ENCODE measurements around the gene S1PR2. TPM values are rescaled to one million over a fixed set of nuclear protein-coding genes. Genes with fewer than 3 reads are reported as not detected.

S1PR2 gene
- total RNA-seq, 4 donors from 2014 or later: 0.80 to 7.1 (median 3.5) TPM

DNA sequence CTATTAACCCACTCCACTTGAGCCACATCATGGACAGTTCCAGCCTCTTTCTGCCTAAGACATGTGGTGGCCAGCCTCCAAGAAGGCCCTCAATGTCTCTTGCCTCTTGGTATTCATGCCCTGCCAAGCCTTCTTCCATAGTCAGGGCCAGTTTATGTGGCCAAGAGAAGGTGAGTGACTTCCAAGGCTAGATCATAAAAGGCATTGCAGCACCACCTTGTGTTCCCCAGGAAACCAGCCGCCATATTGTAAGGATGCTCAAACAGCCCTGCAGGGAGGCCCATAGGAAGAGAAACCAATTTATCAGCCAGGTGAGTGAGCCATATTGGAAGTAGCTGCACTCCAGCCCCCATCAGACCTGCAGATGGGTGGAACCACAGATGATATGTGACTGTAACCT lies 24.1 kb downstream of the S1PR2 start:
- in situ Hi-C loops (cut with MboI; ENCODE audit: low pct_ligation_motif_present in 1 of 4, low pct_unique_long_range_greater_than_20kb in 1 of 4, low sequenced_read_pairs in 3 of 4): no loop called here
- Histone ChIP-seq H3K27ac (no peak overlapping the region), H3K4me3 (no peak overlapping the region), H3K27me3 (no peaks in the 10 kb centered on the region), H3K9me3 (no peaks in the 10 kb centered on the region), H3K4me1 (no peaks in the 10 kb centered on the region), H3K36me3 (no peaks in the 10 kb centered on the region)
- 100% methylated on average over 1 of the region's 1 CpG; no CpG with 5 or more reads in 1 of the 2 donors for WGBS, 2 donors (ENCODE audit: low coverage in 1 of 2)
- intact Hi-C loops (cut with DNase I; ENCODE audit: low total_unique reads): no loop called here
- DNase-seq: no peak
- TF ChIP-seq, protein P1, sequence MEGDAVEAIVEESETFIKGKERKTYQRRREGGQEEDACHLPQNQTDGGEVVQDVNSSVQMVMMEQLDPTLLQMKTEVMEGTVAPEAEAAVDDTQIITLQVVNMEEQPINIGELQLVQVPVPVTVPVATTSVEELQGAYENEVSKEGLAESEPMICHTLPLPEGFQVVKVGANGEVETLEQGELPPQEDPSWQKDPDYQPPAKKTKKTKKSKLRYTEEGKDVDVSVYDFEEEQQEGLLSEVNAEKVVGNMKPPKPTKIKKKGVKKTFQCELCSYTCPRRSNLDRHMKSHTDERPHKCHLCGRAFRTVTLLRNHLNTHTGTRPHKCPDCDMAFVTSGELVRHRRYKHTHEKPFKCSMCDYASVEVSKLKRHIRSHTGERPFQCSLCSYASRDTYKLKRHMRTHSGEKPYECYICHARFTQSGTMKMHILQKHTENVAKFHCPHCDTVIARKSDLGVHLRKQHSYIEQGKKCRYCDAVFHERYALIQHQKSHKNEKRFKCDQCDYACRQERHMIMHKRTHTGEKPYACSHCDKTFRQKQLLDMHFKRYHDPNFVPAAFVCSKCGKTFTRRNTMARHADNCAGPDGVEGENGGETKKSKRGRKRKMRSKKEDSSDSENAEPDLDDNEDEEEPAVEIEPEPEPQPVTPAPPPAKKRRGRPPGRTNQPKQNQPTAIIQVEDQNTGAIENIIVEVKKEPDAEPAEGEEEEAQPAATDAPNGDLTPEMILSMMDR (IDR thresholded peaks at IDR 0.05): no peak
- no peak for TF ChIP-seq POLR2AphosphoS5 (IDR thresholded peaks at IDR 0.05)
- TF ChIP-seq EP300 (IDR thresholded peaks at IDR 0.05; ENCODE audit: low read depth): no peak
- no peak for TF ChIP-seq POLR2A (IDR thresholded peaks at IDR 0.05)

DNA sequence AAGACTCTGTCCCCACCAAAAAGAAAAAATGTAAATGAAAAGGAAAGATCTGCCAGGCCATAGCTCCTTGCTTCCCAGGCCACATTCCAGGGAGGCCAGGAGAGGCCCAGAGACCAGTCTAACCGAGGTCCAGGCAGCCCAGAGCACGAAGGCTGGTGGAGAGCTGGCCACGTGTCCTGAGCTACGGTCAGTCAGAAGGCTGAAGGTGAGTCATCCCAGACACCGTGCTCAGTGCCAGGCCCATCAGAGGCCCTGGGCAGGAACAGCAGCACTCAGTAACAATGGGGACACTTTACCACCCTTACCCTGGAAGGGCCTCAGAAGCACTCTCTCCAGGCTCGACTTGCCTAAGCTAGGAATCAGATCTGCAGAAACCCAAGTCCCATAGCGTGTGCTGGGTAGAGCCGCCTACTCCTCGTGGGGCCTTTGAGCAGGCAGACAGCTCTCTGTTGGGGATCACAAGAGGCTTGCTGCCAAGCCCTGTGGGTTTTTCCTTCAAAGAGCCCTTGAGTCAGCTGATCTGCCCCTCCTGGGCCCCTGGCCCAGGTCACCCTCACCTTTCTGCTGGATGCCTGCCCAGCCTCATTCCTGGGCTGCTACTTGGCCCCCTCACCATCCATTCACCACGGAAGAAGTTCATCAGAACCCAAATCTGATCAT lies 24.8 kb downstream of the S1PR2 start:
- Histone ChIP-seq H3K36me3 (no peaks in the 10 kb centered on the region), H3K27me3 (no peaks in the 10 kb centered on the region), H3K9me3 (no peaks in the 10 kb centered on the region), H3K4me3 (no peak overlapping the region), H3K27ac (no peak overlapping the region), H3K4me1 (no peaks in the 10 kb centered on the region)
- in situ Hi-C loops (cut with MboI; ENCODE audit: low pct_ligation_motif_present in 1 of 4, low pct_unique_long_range_greater_than_20kb in 1 of 4, low sequenced_read_pairs in 3 of 4) (no loop called here), intact Hi-C loops (cut with DNase I; ENCODE audit: low total_unique reads) (no loop called here)
- TF ChIP-seq POLR2A (IDR thresholded peaks at IDR 0.05) (no peak), EP300 (IDR thresholded peaks at IDR 0.05; ENCODE audit: low read depth) (no peak), POLR2AphosphoS5 (IDR thresholded peaks at IDR 0.05) (no peak)
- TF ChIP-seq, protein P1 (IDR thresholded peaks at IDR 0.05): no peak
- DNase-seq: no peak
- WGBS, 2 donors (ENCODE audit: low coverage in 1 of 2): 61 to 89% methylated on average over 3 to 10 of the region's 10 CpGs

DNA sequence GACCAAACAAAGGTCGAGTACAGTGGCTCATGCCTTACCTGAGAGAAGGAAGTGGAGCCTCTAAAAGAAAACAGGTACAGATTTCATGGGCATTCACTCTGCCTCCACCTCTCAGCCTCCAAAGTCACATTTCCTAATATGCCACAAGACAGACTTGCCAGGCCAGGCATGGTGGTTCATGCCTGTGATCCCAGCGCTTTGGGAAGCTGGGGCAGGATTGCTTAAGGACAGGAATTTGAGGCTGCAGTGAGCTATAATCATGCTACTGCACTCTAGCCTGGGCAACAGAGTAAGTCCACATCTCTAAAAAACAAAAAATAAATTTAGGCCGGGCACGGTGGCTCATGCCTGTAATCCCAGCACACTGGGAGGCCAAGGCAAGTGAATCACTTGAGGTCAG lies 25.5 kb downstream of the S1PR2 start:
- in situ Hi-C loops (cut with MboI; ENCODE audit: low pct_ligation_motif_present in 1 of 4, low pct_unique_long_range_greater_than_20kb in 1 of 4, low sequenced_read_pairs in 3 of 4) (no loop called here), intact Hi-C loops (cut with DNase I; ENCODE audit: low total_unique reads) (no loop called here)
- Histone ChIP-seq H3K27me3 (no peaks in the 10 kb centered on the region), H3K36me3 (no peaks in the 10 kb centered on the region), H3K27ac (no peak overlapping the region), H3K4me3 (no peak overlapping the region), H3K9me3 (no peaks in the 10 kb centered on the region), H3K4me1 (no peaks in the 10 kb centered on the region)
- 93 to 100% methylated on average over 1 to 4 of the region's 4 CpGs for WGBS, 2 donors (ENCODE audit: low coverage in 1 of 2)
- TF ChIP-seq POLR2AphosphoS5 (IDR thresholded peaks at IDR 0.05) (no peak), POLR2A (IDR thresholded peaks at IDR 0.05) (no peak), EP300 (IDR thresholded peaks at IDR 0.05; ENCODE audit: low read depth) (no peak)
- TF ChIP-seq, protein P1 (IDR thresholded peaks at IDR 0.05): no peak
- DNase-seq: no peak

DNA sequence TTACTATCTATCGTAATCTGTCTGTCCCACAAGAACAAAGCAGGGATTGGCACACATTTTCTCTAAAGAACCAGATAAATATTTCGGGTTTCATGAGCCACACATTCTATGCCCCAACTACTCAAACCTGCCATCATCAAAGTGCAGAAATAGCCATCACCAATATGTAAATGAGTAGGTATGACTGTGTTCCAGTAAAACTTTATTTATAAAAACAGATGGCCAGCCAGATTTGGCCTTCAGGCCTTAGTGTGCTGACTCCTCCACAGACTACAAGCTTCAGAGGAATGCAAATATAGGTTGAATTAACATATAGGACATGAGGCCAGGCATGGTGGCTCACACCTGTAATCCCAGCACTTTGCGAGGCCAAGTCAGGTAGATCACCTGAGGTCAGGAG lies 27.4 kb downstream of the S1PR2 start:
- no peak overlapping the region for H3K27ac ChIP-seq
- no peaks in the 10 kb centered on the region for H3K36me3 ChIP-seq
- in situ Hi-C loops (cut with MboI; ENCODE audit: low pct_ligation_motif_present in 1 of 4, low pct_unique_long_range_greater_than_20kb in 1 of 4, low sequenced_read_pairs in 3 of 4) (no loop called here), intact Hi-C loops (cut with DNase I; ENCODE audit: low total_unique reads) (no loop called here)
- no peaks in the 10 kb centered on the region for H3K9me3 ChIP-seq
- 92 to 100% methylated on average over 1 to 3 of the region's 3 CpGs for WGBS, 2 donors (ENCODE audit: low coverage in 1 of 2)
- no peaks in the 10 kb centered on the region for H3K27me3 ChIP-seq
- H3K4me1 ChIP-seq: no peaks in the 10 kb centered on the region
- no peak for DNase-seq
- no peak overlapping the region for H3K4me3 ChIP-seq
- TF ChIP-seq POLR2A (IDR thresholded peaks at IDR 0.05) (no peak), POLR2AphosphoS5 (IDR thresholded peaks at IDR 0.05) (no peak), EP300 (IDR thresholded peaks at IDR 0.05; ENCODE audit: low read depth) (no peak)
- TF ChIP-seq, protein P1 (IDR thresholded peaks at IDR 0.05): no peak

Measured in transverse colon (tissue), 4 donors.